Sciatic nerve (tissue), 2 donors: ENCODE results near the gene CA10. TPM values are rescaled to one million over a fixed set of nuclear protein-coding genes. Genes with fewer than 3 reads are reported as not detected.

Experiments used
- ATAC-seq: fragments of 200-7000 bp; cut with Tn5 transposase; one replicate; pipeline ENCODE4 v1.9.1; 2020; ENCODE audit warnings: mild to moderate bottlenecking, moderate library complexity
- DNase-seq: peaks from one replicate; pipeline ENCODE4 v3.0.0-alpha.2; 2020; ENCODE audit warnings: low spot score
- intact Hi-C: fragments of 100-400 bp; cut with DNase I; formaldehyde crosslinking; loops from one replicate; pipeline ENCODE4 v1.14.2; 2022
- total RNA-seq: library from RNA; stranded (reverse); fragmentation: NEBNext Ultra II Directional; extraction: Animal tissue kit (Norgen Biotek cat#: 25700); gene quantifications from one replicate; pipeline ENCODE4 v1.2.1, GENCODE V29; 2021
- donor health status: DM: no; HTN: no; CAD: no.
- donor health status: DM: no; HTN: no; CAD: no.

The CA10 gene
- total RNA-seq, 1 donor from 2014 or later: not detected

DNA sequence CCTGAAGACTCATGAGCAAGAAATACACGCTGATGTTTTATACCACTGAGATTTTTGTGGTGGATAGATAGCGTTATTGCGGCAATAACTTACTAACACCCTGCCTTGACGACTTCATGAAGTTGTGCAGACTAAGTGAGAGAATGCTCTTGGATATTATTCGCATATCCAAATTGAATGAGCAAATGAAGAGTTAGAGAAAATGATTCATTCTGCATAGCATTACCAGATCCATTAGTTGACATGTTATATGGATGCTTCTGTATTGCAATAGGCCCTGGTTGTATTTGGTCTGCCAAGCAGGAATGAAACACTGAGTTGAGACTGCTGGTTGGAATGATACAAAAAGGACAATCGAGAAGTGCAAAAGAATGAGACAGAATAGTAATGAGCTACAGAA lies 247.3 kb downstream of the CA10 start:
- intact Hi-C loops: no loop called here
- no peak for DNase-seq
- no peak for ATAC-seq

DNA sequence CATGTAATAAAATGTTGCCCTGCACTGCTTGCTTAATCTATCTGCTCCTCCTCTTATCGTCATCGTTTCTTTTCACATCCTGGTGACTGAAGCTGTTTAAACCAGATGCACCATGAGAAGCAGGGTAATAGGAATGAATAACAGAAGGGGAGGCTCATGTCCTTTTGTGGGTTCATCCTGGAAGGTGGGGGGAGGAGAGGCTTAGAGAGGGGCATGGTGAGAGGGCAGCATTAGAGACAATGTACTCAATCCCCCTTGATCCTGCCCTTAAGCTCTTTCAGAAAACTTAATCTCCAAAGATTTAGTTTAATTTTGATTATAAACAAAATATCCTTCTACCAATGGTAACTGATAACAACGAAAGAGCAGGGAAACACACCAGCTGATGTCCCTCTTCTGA lies 248.5 kb downstream of the CA10 start:
- DNase-seq: no peak
- ATAC-seq: no peak
- intact Hi-C loops: no loop called here

- DNase-seq: no peak
- intact Hi-C loops: no loop called here
- ATAC-seq: no peak
Observed at GRCh38 chr17:51908841-51909537, 249.5 kb downstream of the CA10 start.

GRCh38 chr17:51907041-51907440 lies 251.5 kb downstream of the CA10 start:
- no peak for ATAC-seq
- DNase-seq: no peak
- intact Hi-C loops: no loop called here

DNA sequence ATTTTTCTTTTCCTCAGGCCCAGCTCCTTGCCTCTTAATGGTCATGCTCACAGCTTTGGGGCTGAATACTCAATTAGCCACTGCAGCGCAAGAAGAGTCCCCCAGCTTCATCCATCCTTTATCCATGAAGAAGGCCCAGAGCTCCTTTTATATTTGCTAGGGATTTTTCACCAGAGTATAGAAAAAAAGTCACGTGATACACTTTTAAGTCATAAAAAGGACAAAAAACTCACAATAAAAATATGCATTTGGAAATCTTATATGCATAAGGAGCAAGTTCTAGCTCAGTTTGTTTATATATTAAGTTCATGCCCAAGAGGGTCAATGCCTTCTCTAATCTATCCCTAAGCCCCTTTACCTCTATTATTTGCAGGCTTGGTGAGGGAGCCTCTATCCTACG lies 254.1 kb downstream of the CA10 start:
- intact Hi-C loops: no loop called here
- ATAC-seq: no peak
- no peak for DNase-seq

DNA sequence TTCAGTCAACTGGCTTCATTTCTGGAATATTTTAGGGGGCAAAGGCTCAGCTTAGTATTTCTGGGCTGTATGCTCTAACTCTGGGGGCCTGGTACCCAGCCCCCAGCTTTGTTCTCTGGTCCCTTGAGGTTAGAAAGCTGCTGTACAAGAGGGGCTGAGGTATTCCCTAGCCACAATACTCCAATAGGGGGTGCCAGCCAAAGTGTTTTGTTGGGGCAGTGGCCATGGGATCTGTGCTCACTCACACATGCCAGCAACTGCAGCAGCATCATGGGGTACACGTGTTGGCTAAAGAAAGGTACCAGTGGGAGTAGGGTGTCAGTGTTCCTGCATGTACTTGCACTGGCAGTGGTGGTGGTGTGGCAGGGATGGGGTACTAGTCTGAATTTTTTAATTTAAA lies 257.3 kb downstream of the CA10 start:
- intact Hi-C loops: no loop called here
- no peak for DNase-seq
- ATAC-seq: no peak

GRCh38 chr17:51891936-51892335 lies 266.6 kb downstream of the CA10 start:
- DNase-seq: no peak
- intact Hi-C loops: no loop called here
- ATAC-seq: no peak

GRCh38 chr17:51890710-51891109 lies 267.8 kb downstream of the CA10 start:
- intact Hi-C loops: no loop called here
- DNase-seq (no peak), ATAC-seq (no peak)

DNA sequence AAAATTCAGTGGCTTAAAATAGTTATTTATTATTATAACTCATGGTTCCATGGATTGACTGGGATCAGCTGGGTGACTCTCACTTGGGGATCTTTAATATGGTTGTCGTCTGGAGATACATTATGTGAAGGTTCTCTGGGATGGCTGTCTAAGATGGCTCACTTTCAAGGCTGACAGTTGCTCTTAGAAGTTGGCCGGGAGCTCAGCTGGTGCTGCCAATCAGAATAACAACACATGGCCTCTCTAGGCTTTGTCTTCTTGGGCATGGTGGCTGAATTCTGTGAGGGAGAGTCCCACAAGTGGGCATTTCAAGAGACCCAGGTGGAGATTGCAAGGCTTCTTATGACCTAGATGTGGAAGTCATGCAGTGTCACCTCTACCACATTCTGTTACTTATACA lies 269.7 kb downstream of the CA10 start:
- ATAC-seq (no peak), DNase-seq (no peak)
- intact Hi-C loops: no loop called here

GRCh38 chr17:51876986-51877385 lies 281.5 kb downstream of the CA10 start:
- intact Hi-C loops: no loop called here
- no peak for DNase-seq
- ATAC-seq: no peak

DNA sequence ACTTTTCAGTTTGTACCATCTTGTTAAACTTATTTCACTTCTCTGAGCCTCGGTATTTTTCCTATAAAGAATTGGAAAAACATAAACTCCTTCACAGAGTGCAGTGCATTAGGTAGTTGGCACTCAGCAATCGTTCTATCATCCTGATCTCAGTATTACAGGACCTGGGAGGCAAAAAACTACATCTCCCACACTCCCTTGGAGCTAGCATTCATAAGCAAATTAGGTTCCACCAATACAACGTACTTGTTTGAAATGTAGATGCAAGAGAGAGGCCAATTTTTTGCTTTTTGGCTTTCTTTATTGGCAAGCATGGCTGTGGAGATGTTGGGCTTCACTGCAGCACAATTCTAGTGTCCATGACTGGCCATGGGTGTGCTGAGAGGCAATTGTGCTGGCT lies 285.2 kb downstream of the CA10 start:
- ATAC-seq (no peak), DNase-seq (no peak)
- intact Hi-C loops: no loop called here

GRCh38 chr17:51869387-51869786 lies 289.1 kb downstream of the CA10 start:
- intact Hi-C loops: no loop called here
- ATAC-seq (no peak), DNase-seq (no peak)

- intact Hi-C loops: no loop called here
- DNase-seq: no peak
- no peak for ATAC-seq
Observed at GRCh38 chr17:51860954-51861561, 297.5 kb downstream of the CA10 start.

- DNase-seq (no peak), ATAC-seq (no peak)
- intact Hi-C loops: no loop called here
Observed at GRCh38 chr17:51857052-51857597, 301.4 kb downstream of the CA10 start.

- ATAC-seq: no peak
- DNase-seq: no peak
- intact Hi-C loops: no loop called here
Observed at GRCh38 chr17:51855806-51856205, 302.7 kb downstream of the CA10 start.

- intact Hi-C loops: no loop called here
- ATAC-seq: no peak
Observed at GRCh38 chr17:51853857-51854256, 304.7 kb downstream of the CA10 start.

GRCh38 chr17:51852603-51853002 lies 305.9 kb downstream of the CA10 start:
- intact Hi-C loops: no loop called here
- ATAC-seq (no peak), DNase-seq (no peak)

More at GRCh38 chr17:51853857-51854256, 304.7 kb downstream of the CA10 start:
- no peak for DNase-seq

- ATAC-seq (no peak), DNase-seq (no peak)
- intact Hi-C loops: no loop called here
Observed at GRCh38 chr17:51850201-51850600, 308.3 kb downstream of the CA10 start.

GRCh38 chr17:51848451-51848850 lies 310.1 kb downstream of the CA10 start:
- intact Hi-C loops: no loop called here
- no peak for ATAC-seq
- no peak for DNase-seq

DNA sequence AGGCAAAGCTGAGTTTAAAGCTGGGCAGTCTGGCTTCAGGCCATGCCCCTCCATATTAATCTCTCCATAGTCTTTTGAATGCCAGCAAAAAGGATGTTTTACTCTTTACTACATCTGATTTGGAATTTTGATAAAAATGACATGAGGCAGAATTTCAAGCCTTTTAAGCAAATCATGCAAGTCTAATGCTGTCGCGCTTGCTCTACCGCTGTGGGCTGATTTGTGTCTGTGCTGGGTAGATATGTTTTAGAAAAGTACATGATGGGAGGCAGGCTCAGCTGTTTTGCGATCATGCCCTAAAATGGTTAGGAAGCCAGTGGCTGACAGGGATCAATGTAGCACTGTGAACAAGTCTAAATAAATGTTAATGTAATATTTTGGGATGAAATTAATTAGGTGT lies 311.9 kb downstream of the CA10 start:
- ATAC-seq (no peak), DNase-seq (no peak)
- intact Hi-C loops: no loop called here

DNA sequence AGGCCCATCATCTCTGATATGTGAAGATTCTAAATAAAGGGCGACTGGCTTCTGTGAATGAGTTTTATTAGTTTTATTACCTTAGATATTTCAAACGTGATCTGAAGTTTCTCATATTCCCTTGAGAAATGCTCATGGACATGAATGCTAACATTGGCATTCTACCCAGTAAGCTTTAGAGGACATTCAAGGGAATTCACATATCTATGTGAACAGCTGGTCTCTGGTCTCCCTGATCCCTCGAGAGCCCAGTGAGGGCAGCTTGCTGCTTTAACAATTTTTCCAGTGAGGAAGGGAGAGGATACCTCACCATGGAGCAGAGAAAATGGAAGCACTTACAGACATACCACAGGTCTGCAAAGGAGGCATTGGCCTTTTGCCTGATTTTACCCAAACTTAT lies 312.7 kb downstream of the CA10 start:
- no peak for DNase-seq
- ATAC-seq: no peak
- intact Hi-C loops: no loop called here
